Embryonic facial prominence (tissue), 1 donor: Measurements from ENCODE around the gene UNC93A.
"Not testable (repeated sequence)": the region's sequence is repeated elsewhere in the genome, so short reads cannot be mapped to it uniquely, and the experiment has no call there.

Experiments used
- DNase-seq: peaks from one replicate; pipeline ENCODE4 v3.0.0-alpha.2; 2016; ENCODE audit errors: extremely low spot score

UNC93A gene

DNA sequence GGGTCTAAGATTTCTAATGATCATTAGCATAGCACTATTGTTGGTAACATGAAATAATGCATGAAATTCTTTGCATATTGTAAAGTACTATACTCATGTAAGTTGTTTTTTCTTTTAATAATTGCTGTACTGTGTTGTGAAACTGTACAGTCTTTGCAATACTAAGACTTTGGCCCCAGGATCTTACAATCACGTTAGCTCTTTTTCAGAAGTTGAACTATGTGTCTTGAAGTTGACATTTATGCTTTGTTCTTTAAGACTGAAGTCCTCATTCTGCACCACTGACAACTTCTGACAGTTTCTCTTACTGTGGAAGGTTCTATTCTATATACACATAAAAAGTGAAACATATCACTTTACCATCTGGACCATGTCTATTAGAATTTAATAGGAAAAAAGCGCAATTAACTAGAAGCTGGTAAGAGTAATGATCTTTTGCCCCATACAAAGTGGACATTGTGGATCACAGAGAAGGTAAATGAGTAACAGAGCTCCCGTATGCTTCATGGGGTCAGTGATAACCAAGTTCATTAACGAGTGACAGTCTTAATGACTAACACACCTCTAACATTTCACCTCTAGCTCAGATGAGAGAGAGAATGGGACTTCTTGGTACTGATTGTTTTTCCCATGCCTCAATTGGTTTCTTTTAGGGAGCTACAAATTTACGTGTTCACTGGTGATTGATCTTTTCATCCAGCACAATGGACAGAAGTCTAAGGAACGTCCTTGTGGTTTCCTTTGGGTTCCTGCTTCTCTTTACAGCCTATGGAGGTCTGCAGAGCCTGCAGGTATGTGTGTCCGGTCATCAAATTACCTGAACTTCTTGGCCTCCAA, at the start of gene UNC93A:
UNC93A (plus strand) TSS at position 530 of the 837 bp plus-strand sequence; CDS start at position 705, 175 bp downstream.
- DNase-seq, result no peak

GRCh38 chr6:167241321-167242134, 49.6 kb upstream of the UNC93A start:
- not testable (repeated sequence) for DNase-seq

DNA sequence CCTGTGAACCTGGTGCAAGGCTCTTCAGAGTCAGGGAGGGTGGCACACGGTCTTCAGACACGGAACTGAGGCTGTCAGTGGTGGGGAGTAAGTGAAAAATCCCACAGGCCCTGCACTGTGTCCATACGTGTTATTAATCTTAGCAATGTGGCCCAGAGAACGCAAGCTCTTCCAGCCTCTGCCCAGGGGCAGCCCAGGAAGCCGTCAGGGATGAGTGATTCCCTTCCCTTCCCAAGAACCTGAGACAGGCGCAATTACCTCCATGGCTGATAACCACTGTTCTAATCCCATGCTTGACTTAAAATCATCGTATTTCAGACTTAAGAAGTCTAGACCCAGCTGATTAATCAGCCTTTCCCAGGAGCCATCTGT, 49.0 kb upstream of the UNC93A start:
- not testable (repeated sequence) for DNase-seq

GRCh38 chr6:167242511-167243051, 48.5 kb upstream of the UNC93A start:
- DNase-seq, result not testable (repeated sequence)

- no peak for DNase-seq
Measured at GRCh38 chr6:167244064-167244960, 46.8 kb upstream of the UNC93A start.

- DNase-seq, result no peak
Measured at GRCh38 chr6:167244991-167245390, 46.1 kb upstream of the UNC93A start.

GRCh38 chr6:167245591-167245990, 45.5 kb upstream of the UNC93A start:
- DNase-seq, result no peak

- DNase-seq, result no peak
Measured at GRCh38 chr6:167247814-167248595, 43.1 kb upstream of the UNC93A start.

- DNase-seq, result not testable (repeated sequence)
Measured at GRCh38 chr6:167248878-167249455, 42.1 kb upstream of the UNC93A start.

DNA sequence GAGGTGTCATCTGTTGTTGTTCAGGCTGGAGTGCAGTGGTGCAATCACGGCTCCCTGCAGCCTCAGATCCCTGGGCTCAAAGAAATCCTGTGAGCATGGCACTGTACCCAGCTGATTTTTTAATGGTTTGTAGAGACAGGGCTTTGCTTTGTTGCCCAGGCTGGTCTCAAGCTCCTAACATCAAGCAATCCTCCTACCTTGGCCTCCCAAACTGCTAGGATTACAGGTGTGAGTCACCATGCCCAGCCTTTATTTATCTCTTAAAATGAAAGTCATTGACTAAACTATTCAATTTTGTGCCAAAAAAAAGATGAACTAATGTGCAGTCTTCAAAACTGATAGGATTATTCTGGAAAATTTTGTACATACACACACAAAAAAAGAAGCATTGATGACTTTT, 38.8 kb upstream of the UNC93A start:
- no peak for DNase-seq

- no peak for DNase-seq
Measured at GRCh38 chr6:167255918-167256553, 35.1 kb upstream of the UNC93A start.

DNA sequence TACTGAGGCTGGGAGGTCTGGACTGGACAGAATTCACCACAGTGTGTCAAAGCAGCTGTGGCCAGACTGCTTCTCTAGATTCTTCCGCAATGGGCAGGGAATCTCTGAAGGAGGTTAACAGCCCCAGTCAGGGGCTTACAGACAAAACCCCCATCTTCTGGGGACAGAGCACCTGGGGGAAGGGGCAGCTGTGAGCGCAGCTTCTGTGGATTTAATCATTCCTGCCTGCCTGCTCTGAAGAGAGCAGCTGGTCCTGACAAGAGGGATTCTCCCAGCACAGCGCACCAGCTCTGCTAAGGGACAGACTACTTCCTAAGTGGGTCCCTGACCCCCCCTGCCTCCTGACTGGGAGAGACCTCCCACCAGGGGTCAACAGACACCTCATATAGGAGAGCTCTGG, 32.5 kb upstream of the UNC93A start:
- DNase-seq, result no peak

DNA sequence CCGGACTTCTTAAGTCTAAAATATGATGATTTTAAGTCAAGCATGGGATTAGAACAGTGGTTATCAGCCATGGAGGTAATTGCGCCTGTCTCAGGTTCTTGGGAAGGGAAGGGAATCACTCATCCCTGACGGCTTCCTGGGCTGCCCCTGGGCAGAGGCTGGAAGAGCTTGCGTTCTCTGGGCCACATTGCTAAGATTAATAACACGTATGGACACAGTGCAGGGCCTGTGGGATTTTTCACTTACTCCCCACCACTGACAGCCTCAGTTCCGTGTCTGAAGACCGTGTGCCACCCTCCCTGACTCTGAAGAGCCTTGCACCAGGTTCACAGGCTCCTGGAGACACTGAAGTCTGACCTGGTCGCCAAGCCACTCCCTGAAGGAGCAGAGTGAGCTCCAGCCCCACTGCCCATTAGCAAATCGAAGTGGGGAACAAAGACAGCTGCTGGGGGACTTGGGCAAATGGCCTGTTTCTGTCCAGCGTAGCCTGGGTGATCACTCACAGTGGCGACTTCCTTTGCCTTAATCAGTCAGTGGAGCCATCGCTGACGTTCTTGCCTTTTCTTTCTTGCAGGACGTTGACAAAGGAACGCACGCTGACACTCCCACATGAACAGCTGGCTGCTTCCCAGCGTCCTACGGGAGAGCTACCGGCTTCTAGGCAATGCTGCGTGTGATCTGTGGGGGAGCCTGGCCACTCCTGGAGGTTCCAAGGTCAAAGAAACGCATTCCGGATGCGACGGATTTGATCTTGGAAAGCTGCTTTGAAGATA, 24.9 kb upstream of the UNC93A start:
- DNase-seq, result not testable (repeated sequence)

DNA sequence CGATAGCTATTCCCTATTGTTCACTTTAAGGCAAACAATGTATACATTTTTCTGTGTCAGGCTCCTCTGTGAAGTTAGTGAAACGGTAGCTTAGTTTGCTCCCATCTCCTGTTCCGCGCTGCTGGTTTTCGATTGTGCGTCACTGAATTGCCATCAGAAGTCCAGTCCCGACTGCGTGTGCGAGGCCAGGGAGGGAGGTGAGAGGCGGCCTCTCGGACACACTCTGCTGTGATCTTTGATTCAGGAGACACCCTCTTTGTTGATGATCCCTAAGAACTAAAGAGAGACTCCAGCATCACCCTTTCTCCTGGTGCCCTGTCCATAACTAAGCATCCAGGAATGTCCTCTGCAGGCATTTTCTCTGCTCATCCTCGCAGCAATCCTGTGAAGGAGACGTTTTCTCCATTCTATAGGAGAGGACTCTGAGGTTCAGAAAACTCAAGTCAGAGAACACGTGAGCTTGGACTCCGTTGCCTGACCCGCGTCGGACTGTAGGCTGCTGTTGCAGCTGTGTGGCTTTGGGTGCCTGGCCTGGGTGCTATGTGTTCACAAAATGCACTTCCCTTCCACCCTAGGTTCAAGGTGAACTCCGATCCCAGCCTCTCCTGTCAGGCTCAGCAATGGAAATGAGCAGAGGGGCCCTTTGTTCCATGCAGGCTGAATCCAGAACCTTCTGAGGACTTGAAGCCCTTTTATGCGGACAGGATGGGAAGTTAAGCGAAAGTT, 24.1 kb upstream of the UNC93A start:
- no peak for DNase-seq

DNA sequence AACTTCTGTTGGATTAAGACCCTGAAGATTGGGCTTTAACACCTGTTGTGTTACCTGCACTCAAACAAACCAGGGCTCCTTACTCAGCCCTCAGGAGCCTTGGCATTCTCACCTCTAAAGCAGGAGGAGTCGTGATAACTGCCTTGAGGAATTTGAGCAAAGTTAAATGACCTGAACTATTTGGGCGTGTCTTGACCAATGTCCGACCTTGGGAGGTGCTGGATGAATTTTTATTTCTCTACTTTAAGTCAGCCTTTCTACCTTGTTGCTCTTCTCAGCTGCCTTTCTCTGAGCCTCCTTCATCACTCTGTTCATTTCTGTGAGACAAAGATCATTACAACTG, 23.6 kb upstream of the UNC93A start:
- not testable (repeated sequence) for DNase-seq

- DNase-seq, result no peak
Measured at GRCh38 chr6:167267921-167268401, 23.2 kb upstream of the UNC93A start.

GRCh38 chr6:167268683-167269280, 22.3 kb upstream of the UNC93A start:
- DNase-seq, result no peak
